ENCODE data around the gene ACSL3. TPM values are rescaled to one million over a fixed set of nuclear protein-coding genes. Genes with fewer than 3 reads are reported as not detected.

The ACSL3 gene
- total and polyA plus RNA-seq, 2 donors (not counting 1 experiment from before 2014, with no cell fraction given), result 6.7 to 46.0 TPM

DNA sequence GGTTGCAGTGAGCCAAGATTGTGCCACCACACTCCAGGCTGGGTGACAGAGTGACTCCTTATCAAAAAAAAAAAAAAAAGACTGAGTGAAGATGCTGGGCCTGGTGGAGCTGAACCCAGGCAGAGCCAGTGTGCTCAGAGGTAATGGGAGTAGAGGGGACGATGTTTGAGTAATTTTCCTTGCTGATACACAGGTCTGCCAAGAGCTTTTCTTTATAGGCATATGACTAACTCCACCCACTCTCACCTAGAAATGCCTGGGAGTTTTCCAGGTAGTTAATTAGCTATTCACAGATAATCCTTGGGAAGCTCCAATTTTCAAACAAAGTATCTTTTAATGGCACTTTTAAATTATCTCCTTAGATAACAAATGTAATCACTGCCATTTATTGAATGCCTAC, 33.4 kb upstream of the ACSL3 start:
- POLR2A ChIA-PET, result no interaction called here

DNA sequence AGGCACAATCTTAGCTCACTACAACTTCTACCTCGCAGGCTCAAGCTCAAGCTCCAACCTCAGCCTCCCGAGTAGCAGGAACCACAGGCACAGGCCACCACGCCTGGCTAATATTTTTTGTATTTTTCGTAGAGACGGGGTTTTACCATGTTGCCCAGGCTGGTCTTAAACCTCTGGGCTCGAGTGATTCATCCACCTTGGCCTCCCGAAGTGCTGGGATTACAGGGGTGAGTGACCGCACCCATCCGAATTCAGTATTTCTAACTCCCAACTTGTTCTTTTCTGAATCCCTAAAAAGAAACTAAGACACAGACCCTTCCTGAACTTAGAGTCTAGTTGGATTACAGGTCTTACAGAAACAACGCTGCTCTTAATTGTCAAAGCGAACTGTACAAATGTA, 32.3 kb upstream of the ACSL3 start:
- H3K9me3 ChIP-seq (ENCODE audit: control extremely low read depth in 1 of 3, control insufficient read depth in 2 of 3, insufficient read depth in 1 of 3, low read length in 2 of 3), result no peaks in the 10 kb centered on the region
- H2AFZ ChIP-seq (ENCODE audit: insufficient read depth, low read depth, low read length, poor library complexity, severe bottlenecking), result no peak overlapping the region
- no peak overlapping the region for H3K9ac ChIP-seq (ENCODE audit: low read length)
- H3K4me3 Mint-ChIP-seq, result no peak overlapping the region
- WGBS (ENCODE audit: insufficient coverage), result 98% methylated on average over 5 of the region's 11 CpGs
- no peaks in the 10 kb centered on the region for H3K36me3 ChIP-seq (replicated peaks in 1 of 2; ENCODE audit: control extremely low read depth in 1 of 2, control insufficient read depth in 1 of 2, extremely low read depth in 1 of 2, insufficient read depth in 2 of 2, low read length in 1 of 2)
- H3K4me1 Mint-ChIP-seq, result no peaks in the 10 kb centered on the region
- no peak overlapping the region for H3K4me2 ChIP-seq (replicated peaks; ENCODE audit: low read depth, low read length, poor library complexity, severe bottlenecking)
- no peaks in the 10 kb centered on the region for H3K79me2 ChIP-seq (ENCODE audit: control insufficient read depth, insufficient read depth, low read length)
- no peaks in the 10 kb centered on the region for H3K4me1 ChIP-seq (ENCODE audit: control insufficient read depth in 2 of 2, insufficient read depth in 2 of 2, low read length in 2 of 2)
- H3K27me3 ChIP-seq (replicated peaks in 1 of 4; ENCODE audit: control extremely low read depth in 1 of 4, control insufficient read depth in 3 of 4, insufficient read depth in 4 of 4, low read length in 3 of 4), result no peaks in the 10 kb centered on the region
- peaks cover 9% of the 10 kb centered on the region for H3K27me3 Mint-ChIP-seq
- TF ChIP-seq EZH2 (IDR thresholded peaks at IDR 0.05; ENCODE audit: borderline replicate concordance, insufficient read depth, low read depth, low read length, poor library complexity, severe bottlenecking), result no peak
- no peak for TF ChIP-seq CTCF (IDR thresholded peaks at IDR 0.05)
- DNase-seq (no peak), ATAC-seq (ENCODE audit: low read depth) (no peak)
- no peaks in the 10 kb centered on the region for H4K20me1 ChIP-seq (ENCODE audit: control insufficient read depth, insufficient read depth, low read length, poor library complexity, severe bottlenecking)
- H3K27ac Mint-ChIP-seq, result no peak overlapping the region
- intact Hi-C loops (cut with micrococcal nuclease), result no loop called here
- no peaks in the 10 kb centered on the region for H3K9me3 Mint-ChIP-seq (ENCODE audit: insufficient read depth)
- POLR2A ChIA-PET, result no interaction called here
- no peak overlapping the region for H3K4me3 ChIP-seq (ENCODE audit: control extremely low read depth in 1 of 5, extremely low read depth in 1 of 5, insufficient read depth in 1 of 5, low read depth in 2 of 5, low read length in 4 of 5)
- no peak overlapping the region for H3K27ac ChIP-seq (ENCODE audit: low read length in 2 of 2)
- CTCF ChIA-PET, result no interaction called here

More for the DNA sequence above, 33.4 kb upstream of the ACSL3 start:
- Histone ChIP-seq H3K27ac (ENCODE audit: low read length in 2 of 2) (no peak overlapping the region), H3K27me3 (replicated peaks in 1 of 4; ENCODE audit: control extremely low read depth in 1 of 4, control insufficient read depth in 3 of 4, insufficient read depth in 4 of 4, low read length in 3 of 4) (no peaks in the 10 kb centered on the region), H3K79me2 (ENCODE audit: control insufficient read depth, insufficient read depth, low read length) (no peaks in the 10 kb centered on the region), H3K4me3 (ENCODE audit: control extremely low read depth in 1 of 5, extremely low read depth in 1 of 5, insufficient read depth in 1 of 5, low read depth in 2 of 5, low read length in 4 of 5) (no peak overlapping the region), H3K9me3 (ENCODE audit: control extremely low read depth in 1 of 3, control insufficient read depth in 2 of 3, insufficient read depth in 1 of 3, low read length in 2 of 3) (no peaks in the 10 kb centered on the region), H3K4me2 (replicated peaks; ENCODE audit: low read depth, low read length, poor library complexity, severe bottlenecking) (no peak overlapping the region), H3K36me3 (replicated peaks in 1 of 2; ENCODE audit: control extremely low read depth in 1 of 2, control insufficient read depth in 1 of 2, extremely low read depth in 1 of 2, insufficient read depth in 2 of 2, low read length in 1 of 2) (no peaks in the 10 kb centered on the region), H3K4me1 (ENCODE audit: control insufficient read depth in 2 of 2, insufficient read depth in 2 of 2, low read length in 2 of 2) (no peaks in the 10 kb centered on the region), H2AFZ (ENCODE audit: insufficient read depth, low read depth, low read length, poor library complexity, severe bottlenecking) (no peak overlapping the region), H3K9ac (ENCODE audit: low read length) (no peak overlapping the region), H4K20me1 (ENCODE audit: control insufficient read depth, insufficient read depth, low read length, poor library complexity, severe bottlenecking) (no peaks in the 10 kb centered on the region)
- Mint-ChIP-seq H3K9me3 (ENCODE audit: insufficient read depth) (no peaks in the 10 kb centered on the region), H3K27me3 (peaks cover 3% of the 10 kb centered on the region), H3K4me3 (no peak overlapping the region), H3K4me1 (no peaks in the 10 kb centered on the region), H3K27ac (no peak overlapping the region)
- WGBS (ENCODE audit: insufficient coverage), result no CpG with 5 or more reads among the region's 1 CpG
- DNase-seq (no peak), ATAC-seq (ENCODE audit: low read depth) (no peak)
- no peak for TF ChIP-seq EZH2 (IDR thresholded peaks at IDR 0.05; ENCODE audit: borderline replicate concordance, insufficient read depth, low read depth, low read length, poor library complexity, severe bottlenecking)
- no peak for TF ChIP-seq CTCF (IDR thresholded peaks at IDR 0.05)
- CTCF ChIA-PET, result no interaction called here
- intact Hi-C loops (cut with micrococcal nuclease), result no loop called here
